IPS DF 4.7 (cell line): ENCODE data around the gene NOL3.
"Not testable (repeated sequence)": the region's sequence is repeated elsewhere in the genome, so short reads cannot be mapped to it uniquely, and the experiment has no call there.

ENCODE experiments used
- DNase-seq: peaks from one replicate; pipeline ENCODE4 v3.0.0-alpha.2; 2013; ENCODE audit warnings: low spot score; ENCODE audit errors: extremely low read depth

The NOL3 gene

GRCh38 chr16:67170168-67170948 lies at the start of gene NOL3:
NOL3 (plus strand) TSS chr16:67170538.
- DNase-seq = no peak

GRCh38 chr16:67122799-67123198 lies 47.5 kb upstream of the NOL3 start:
- not testable (repeated sequence) for DNase-seq

GRCh38 chr16:67128417-67128816 lies 41.9 kb upstream of the NOL3 start:
- no peak for DNase-seq

- no peak for DNase-seq
These were observed 41.5 kb upstream of the NOL3 start for GRCh38 chr16:67128887-67129286.

GRCh38 chr16:67129422-67129821 lies 40.9 kb upstream of the NOL3 start:
- DNase-seq = no peak

- no peak for DNase-seq
These were observed 32.7 kb upstream of the NOL3 start for GRCh38 chr16:67137605-67138004.

GRCh38 chr16:67141391-67141790 lies 28.9 kb upstream of the NOL3 start:
- no peak for DNase-seq

GRCh38 chr16:67142342-67142741 lies 28.0 kb upstream of the NOL3 start:
- DNase-seq = no peak

- DNase-seq = no peak
These were observed 25.4 kb upstream of the NOL3 start for GRCh38 chr16:67144943-67145342.

GRCh38 chr16:67145746-67146145 lies 24.6 kb upstream of the NOL3 start:
- DNase-seq = no peak

GRCh38 chr16:67146523-67147357 lies 23.6 kb upstream of the NOL3 start:
- DNase-seq = no peak

GRCh38 chr16:67147437-67148140 lies 22.7 kb upstream of the NOL3 start:
- no peak for DNase-seq

- DNase-seq = no peak
These were observed 22.1 kb upstream of the NOL3 start for GRCh38 chr16:67148221-67148620.

GRCh38 chr16:67148656-67149275 lies 21.6 kb upstream of the NOL3 start:
- DNase-seq = no peak

- no peak for DNase-seq
These were observed 20.9 kb upstream of the NOL3 start for GRCh38 chr16:67149276-67150046.

- DNase-seq = no peak
These were observed 20.1 kb upstream of the NOL3 start for GRCh38 chr16:67150047-67150832.

GRCh38 chr16:67150833-67151396 lies 19.4 kb upstream of the NOL3 start, which contains the start of gene B3GNT9:
B3GNT9 (minus strand) TSS chr16:67150998; CDS start chr16:67150485, 513 bp downstream.
- DNase-seq = no peak

- DNase-seq = no peak
These were observed 18.8 kb upstream of the NOL3 start for GRCh38 chr16:67151431-67152097.
